H9 (cell line): ENCODE results near the gene ALDH2. TPM values are rescaled to one million over a fixed set of nuclear protein-coding genes. Genes with fewer than 3 reads are reported as not detected.

Source experiments
- DNase-seq: peaks from one replicate; pipeline ENCODE4 v3.0.0-alpha.2; 2017
- H2AFZ ChIP-seq: one replicate; pipeline ENCODE4 v1.6.1; 2013; ENCODE audit warnings: mild to moderate bottlenecking, low read length, control low read depth, moderate library complexity
- H2AK5ac ChIP-seq: 2 replicates; pipeline ENCODE4 v1.6.1; 2013; ENCODE audit warnings: low read length, control low read depth, mixed read lengths; ENCODE audit not compliant: insufficient read length
- H2BK120ac ChIP-seq: one replicate; pipeline ENCODE4 v1.6.1; 2013; ENCODE audit warnings: low read depth, mild to moderate bottlenecking, low read length, control low read depth, inconsistent platforms; ENCODE audit not compliant: poor library complexity, severe bottlenecking
- H2BK12ac ChIP-seq: 2 replicates; pipeline ENCODE4 v1.6.1; 2013; ENCODE audit warnings: low read length, control low read depth, mixed read lengths, low read depth; ENCODE audit not compliant: insufficient read length
- H2BK15ac ChIP-seq: 2 replicates; pipeline ENCODE4 v1.6.1; 2013; ENCODE audit warnings: low read depth, low read length, control low read depth
- H2BK20ac ChIP-seq: one replicate; pipeline ENCODE4 v1.6.1; 2013; ENCODE audit warnings: low read depth, mild to moderate bottlenecking, low read length, control low read depth, inconsistent platforms; ENCODE audit not compliant: poor library complexity, severe bottlenecking
- H2BK5ac ChIP-seq: 2 replicates; pipeline ENCODE4 v1.6.1; 2013; ENCODE audit warnings: low read length, control low read depth, mixed read lengths; ENCODE audit not compliant: insufficient read length
- H3K14ac ChIP-seq: 2 replicates; pipeline ENCODE4 v1.6.1; 2013; ENCODE audit warnings: low read length, control low read depth; ENCODE audit not compliant: insufficient read depth
- H3K18ac ChIP-seq: 2 replicates; pipeline ENCODE4 v1.6.1; 2013; ENCODE audit warnings: low read depth, mild to moderate bottlenecking, mixed read lengths, low read length, control low read depth; ENCODE audit not compliant: insufficient read length
- H3K23ac ChIP-seq: 2 replicates; pipeline ENCODE4 v1.6.1; 2013; ENCODE audit warnings: low read length, control low read depth, mixed read lengths, low read depth; ENCODE audit not compliant: insufficient read length
- H3K23me2 ChIP-seq: 2 replicates; pipeline ENCODE4 v1.6.1; 2013; ENCODE audit warnings: low read depth, mild to moderate bottlenecking, mixed read lengths, low read length, control low read depth; ENCODE audit not compliant: insufficient read length, poor library complexity, severe bottlenecking
- H3K27ac ChIP-seq: 2 replicates; pipeline ENCODE4 v1.5.1; 2013; ENCODE audit warnings: low read length, control low read depth, mixed read lengths, low read depth; ENCODE audit not compliant: insufficient read length
- H3K27me3 ChIP-seq: 2 replicates; pipeline ENCODE4 v1.6.1; 2013; ENCODE audit warnings: low read length, control low read depth, inconsistent platforms; ENCODE audit not compliant: insufficient read depth
- H3K4ac ChIP-seq: 2 replicates; pipeline ENCODE4 v1.6.1; 2013; ENCODE audit warnings: low read depth, mild to moderate bottlenecking, control low read depth, inconsistent platforms, low read length, moderate library complexity
- H3K4me1 ChIP-seq: 2 replicates; pipeline ENCODE4 v1.6.1; 2013; ENCODE audit warnings: low read length, control low read depth, inconsistent platforms; ENCODE audit not compliant: insufficient read depth
- H3K4me2 ChIP-seq: 2 replicates; pipeline ENCODE4 v1.6.1; 2013; ENCODE audit warnings: low read length, control low read depth, mixed read lengths; ENCODE audit not compliant: insufficient read length, insufficient read depth
- H3K56ac ChIP-seq: 2 replicates; pipeline ENCODE4 v1.6.1; 2013; ENCODE audit warnings: low read depth, mild to moderate bottlenecking, mixed read lengths, low read length, control low read depth; ENCODE audit not compliant: insufficient read length
- H3K79me1 ChIP-seq: 2 replicates; pipeline ENCODE4 v1.6.1; 2013; ENCODE audit warnings: low read depth, mild to moderate bottlenecking, moderate library complexity, low read length, control low read depth, inconsistent platforms; ENCODE audit not compliant: insufficient read depth, poor library complexity, severe bottlenecking
- H3K79me2 ChIP-seq: 2 replicates; pipeline ENCODE4 v1.6.1; 2013; ENCODE audit warnings: low read length, control low read depth, inconsistent platforms; ENCODE audit not compliant: insufficient read depth
- H3K9ac ChIP-seq: 2 replicates; pipeline ENCODE4 v1.6.1; 2013; ENCODE audit warnings: low read length, control low read depth, mixed read lengths; ENCODE audit not compliant: insufficient read length; ENCODE audit errors: extremely low read depth
- H3K9me3 ChIP-seq: one replicate; pipeline ENCODE4 v1.6.1; 2013; ENCODE audit warnings: low read depth, low read length, inconsistent platforms; ENCODE audit not compliant: control insufficient read depth
- H3T11ph ChIP-seq: one replicate; pipeline ENCODE4 v1.6.1; 2013; ENCODE audit warnings: mild to moderate bottlenecking, low read length, control low read depth, inconsistent platforms
- H4K20me1 ChIP-seq: one replicate; pipeline ENCODE4 v1.6.1; 2013; ENCODE audit not compliant: control insufficient read depth, insufficient read length, insufficient read depth
- H4K5ac ChIP-seq: 2 replicates; pipeline ENCODE4 v1.6.1; 2013; ENCODE audit warnings: low read depth, mild to moderate bottlenecking, mixed read lengths, low read length, control low read depth; ENCODE audit not compliant: insufficient read length
- H4K8ac ChIP-seq: replicated peaks from 2 replicates; pipeline ENCODE4 v1.6.1; 2013; ENCODE audit warnings: low read length, control low read depth, mixed read lengths, low read depth; ENCODE audit not compliant: insufficient read length
- H4K91ac ChIP-seq: 2 replicates; pipeline ENCODE4 v1.6.1; 2013; ENCODE audit warnings: low read depth, mild to moderate bottlenecking, moderate library complexity, mixed read lengths, low read length, control low read depth; ENCODE audit not compliant: insufficient read length
- H3K27ac Mint-ChIP-seq, 3 experiments: 2 replicates in 2 of 3; 3 replicates in 1 of 3; pipeline ENCODE4 v1.8.0; 2020 to 2021; ENCODE audit warnings: mixed read lengths in 3 of 3, mild to moderate bottlenecking in 1 of 3, moderate library complexity in 1 of 3
- H3K27me3 Mint-ChIP-seq: 2 replicates; pipeline ENCODE4 v1.8.0; 2021; ENCODE audit warnings: low read depth, mild to moderate bottlenecking, moderate library complexity, mixed read lengths
- H3K36me3 Mint-ChIP-seq, 3 experiments: 2 replicates in 2 of 3; 3 replicates in 1 of 3; pipeline ENCODE4 v1.8.0; 2020 to 2021; ENCODE audit warnings: low read depth in 3 of 3, mixed read lengths in 3 of 3; ENCODE audit not compliant: insufficient read depth in 1 of 3
- H3K4me1 Mint-ChIP-seq, 2 experiments: 2 replicates each; pipeline ENCODE4 v1.8.0; 2020; ENCODE audit warnings: mixed read lengths in 2 of 2
- H3K4me3 Mint-ChIP-seq, 2 experiments: 2 replicates in 1 of 2; 3 replicates in 1 of 2; pipeline ENCODE4 v1.8.0; 2020 to 2021; ENCODE audit warnings: mild to moderate bottlenecking in 2 of 2, mixed read lengths in 2 of 2, moderate library complexity in 1 of 2
- H3K9me3 Mint-ChIP-seq, 2 experiments: 2 replicates in 1 of 2; 3 replicates in 1 of 2; pipeline ENCODE4 v1.8.0; 2020; ENCODE audit warnings: mild to moderate bottlenecking in 2 of 2, mixed read lengths in 2 of 2, moderate library complexity in 1 of 2
- CTCF ChIP-seq: fragments of 200-600 bp; sonication (generic); conservative IDR thresholded peaks from 3 replicates; pipeline ENCODE4 v1.8.0; 2021; ENCODE audit warnings: antibody characterized with exemption, mild to moderate bottlenecking
- WGBS: extraction: QIAGEN DNeasy Blood & Tissue Kit; methylation state at CpG from one replicate; pipeline ENCODE4 v1.1.7; 2013; ENCODE audit warnings: missing lambda C conversion rate, low lambda C conversion rate, mixed read lengths; ENCODE audit not compliant: insufficient read length; ENCODE audit errors: extremely low coverage; 5-methylcytosine and 5-hydroxymethylcytosine counted together
- total RNA-seq: library from RNA; stranded (reverse); gene quantifications from 2 replicates; pipeline ENCODE4 v1.2.1, GENCODE V29; 2021

The ALDH2 gene
- total RNA-seq, 1 experiment from 2014 or later, result 44.0 TPM

- H3K79me1 ChIP-seq, result no peaks in the 10 kb centered on the region
- H3K4ac ChIP-seq, result no peak overlapping the region
- no peak overlapping the region for H4K91ac ChIP-seq
- no peak overlapping the region for H2BK20ac ChIP-seq
- H4K8ac ChIP-seq, result no peak overlapping the region
- H2BK12ac ChIP-seq, result no peak overlapping the region
- no CpG with 5 or more reads among the region's 8 CpGs for WGBS
- H3K9me3 Mint-ChIP-seq, result no peaks in the 10 kb centered on the region
- DNase-seq, result no peak
- no peak overlapping the region for H3K56ac ChIP-seq
- H3K14ac ChIP-seq, result no peak overlapping the region
- H3K79me2 ChIP-seq, result no peaks in the 10 kb centered on the region
- no peaks in the 10 kb centered on the region for H3K4me1 Mint-ChIP-seq
- H3K27ac ChIP-seq, result no peak overlapping the region
- no peak overlapping the region for H3K4me2 ChIP-seq
- H2AK5ac ChIP-seq, result no peak overlapping the region
- H3K9ac ChIP-seq, result no peak overlapping the region
- H3K4me1 ChIP-seq, result no peaks in the 10 kb centered on the region
- H3K18ac ChIP-seq, result no peak overlapping the region
- no peak overlapping the region for H2AFZ ChIP-seq
- H2BK120ac ChIP-seq, result no peak overlapping the region
- no peaks in the 10 kb centered on the region for H3K27me3 ChIP-seq
- H3K27me3 Mint-ChIP-seq, result no peaks in the 10 kb centered on the region
- no peak overlapping the region for H2BK15ac ChIP-seq
- H3K9me3 ChIP-seq, result no peaks in the 10 kb centered on the region
- peak overlapping the region in 1 of 3 experiments; percentile 53; a peak in 2 of 7 replicates for H3K27ac Mint-ChIP-seq
- no peaks in the 10 kb centered on the region for H4K20me1 ChIP-seq
- H3K23ac ChIP-seq, result no peak overlapping the region
- no peaks in the 10 kb centered on the region for H3K23me2 ChIP-seq
- no peak overlapping the region for H3T11ph ChIP-seq
- H3K36me3 Mint-ChIP-seq, result peaks cover 13 to 58% (median 47%) of the 10 kb centered on the region in 3 experiments; a peak in 6 of 7 replicates
- no peak for TF ChIP-seq CTCF
- H3K4me3 Mint-ChIP-seq, result no peak overlapping the region
- H4K5ac ChIP-seq, result no peak overlapping the region
- no peak overlapping the region for H2BK5ac ChIP-seq
Observed at GRCh38 chr12:111791507-111791906, 24.8 kb downstream of the ALDH2 start.
